NCI-H187 (cell line): Measurements from ENCODE around the gene TP53I11.

Source experiments
- DNase-seq, 2 experiments: peaks; one replicate each; lab custom pipeline; 2025; lab: John Stamatoyannopoulos, UW

Gene TP53I11

GRCh38 chr11:44978961-44979331 is 28.3 kb upstream of the TP53I11 start:
- peak in 1 of 2 experiments; percentile 33 for DNase-seq

GRCh38 chr11:44978274-44978960 is 27.7 kb upstream of the TP53I11 start:
- DNase-seq: no peak

- DNase-seq: no peak
Measured at GRCh38 chr11:44977493-44977984, 26.9 kb upstream of the TP53I11 start.

- no peak for DNase-seq
Measured at GRCh38 chr11:44976576-44976975, 25.9 kb upstream of the TP53I11 start.

- no peak for DNase-seq
Measured at GRCh38 chr11:44974402-44975000, 23.8 kb upstream of the TP53I11 start.

- no peak for DNase-seq
Measured at GRCh38 chr11:44973632-44974401, 23.1 kb upstream of the TP53I11 start.

- DNase-seq: no peak
Measured at GRCh38 chr11:44972746-44973435, 22.2 kb upstream of the TP53I11 start.

- no peak for DNase-seq
Measured at GRCh38 chr11:44971185-44971584, 20.5 kb upstream of the TP53I11 start.

- DNase-seq: no peak
Measured at GRCh38 chr11:44970293-44970692, 19.6 kb upstream of the TP53I11 start.

- DNase-seq: no peak
Measured at GRCh38 chr11:44969651-44970252, 19.1 kb upstream of the TP53I11 start.

GRCh38 chr11:44968510-44968909 is 17.8 kb upstream of the TP53I11 start:
- DNase-seq: no peak

- no peak for DNase-seq
Measured at GRCh38 chr11:44967930-44968496, 17.3 kb upstream of the TP53I11 start.

GRCh38 chr11:44966694-44967093 is 16.0 kb upstream of the TP53I11 start:
- no peak for DNase-seq

- DNase-seq: peak; percentile 27 to 54
Measured at GRCh38 chr11:44964526-44965209, 14.0 kb upstream of the TP53I11 start.

GRCh38 chr11:44963948-44964347 is 13.3 kb upstream of the TP53I11 start:
- DNase-seq: no peak

- DNase-seq: no peak
Measured at GRCh38 chr11:44963136-44963535, 12.5 kb upstream of the TP53I11 start.

GRCh38 chr11:44962464-44962863 is 11.8 kb upstream of the TP53I11 start:
- no peak for DNase-seq

GRCh38 chr11:44960200-44960845 is 9.6 kb upstream of the TP53I11 start:
- no peak for DNase-seq

- no peak for DNase-seq
Measured at GRCh38 chr11:44959064-44959463, 8.4 kb upstream of the TP53I11 start.

- DNase-seq: no peak
Measured at GRCh38 chr11:44957776-44958564, 7.3 kb upstream of the TP53I11 start.
